IPS DF 6.9 (cell line): ENCODE data around the gene UBE3C.
"Not testable (repeated sequence)": the region's sequence is repeated elsewhere in the genome, so short reads cannot be mapped to it uniquely, and the experiment has no call there.

Experiments used
- DNase-seq: peaks from one replicate; pipeline ENCODE4 v3.0.0-alpha.2; 2013; ENCODE audit warnings: low read depth, low spot score
- H3K27ac ChIP-seq: one replicate; pipeline ENCODE4 v1.5.1; 2013; ENCODE audit warnings: low read length, control low read depth
- H3K27me3 ChIP-seq: 2 replicates; pipeline ENCODE4 v1.6.1; 2013; ENCODE audit warnings: mild to moderate bottlenecking, low read length; ENCODE audit not compliant: control insufficient read depth, insufficient read depth
- H3K36me3 ChIP-seq: 2 replicates; pipeline ENCODE4 v1.6.1; 2013; ENCODE audit warnings: low read length; ENCODE audit not compliant: control insufficient read depth, insufficient read depth
- H3K4me1 ChIP-seq: 2 replicates; pipeline ENCODE4 v1.6.1; 2013; ENCODE audit warnings: low read length; ENCODE audit not compliant: control insufficient read depth, insufficient read depth
- H3K4me3 ChIP-seq: 2 replicates; pipeline ENCODE4 v1.5.1; 2013; ENCODE audit warnings: mild to moderate bottlenecking, low read length
- H3K9me3 ChIP-seq: 2 replicates; pipeline ENCODE4 v1.6.1; 2013; ENCODE audit warnings: low read length, inconsistent platforms; ENCODE audit not compliant: control insufficient read depth, insufficient read depth
- WGBS: extraction: QIAGEN DNeasy Blood & Tissue Kit; methylation state at CpG from one replicate; pipeline ENCODE4 v1.1.7; 2013; ENCODE audit warnings: mixed read lengths, missing lambda C conversion rate; ENCODE audit not compliant: insufficient read length, insufficient coverage; 5-methylcytosine and 5-hydroxymethylcytosine counted together

The UBE3C gene

GRCh38 chr7:157129907-157130460, 8.7 kb upstream of the UBE3C start:
- Histone ChIP-seq H3K27ac (no peak overlapping the region), H3K4me3 (no peak overlapping the region), H3K9me3 (no peaks in the 10 kb centered on the region), H3K27me3 (no peaks in the 10 kb centered on the region), H3K4me1 (no peaks in the 10 kb centered on the region), H3K36me3 (no peaks in the 10 kb centered on the region)
- DNase-seq = no peak
- no CpG with 5 or more reads among the region's 15 CpGs for WGBS

- DNase-seq, H3K4me3 ChIP-seq, H3K9me3 ChIP-seq, H3K36me3 ChIP-seq, H3K27ac ChIP-seq, H3K27me3 ChIP-seq, H3K4me1 ChIP-seq: not testable (repeated sequence)
- no CpG with 5 or more reads among the region's 2 CpGs for WGBS
Measured at GRCh38 chr7:157130849-157131248, 7.9 kb upstream of the UBE3C start.

- no peak overlapping the region for H3K27ac ChIP-seq
- no peak overlapping the region for H3K4me3 ChIP-seq
- no peaks in the 10 kb centered on the region for H3K4me1 ChIP-seq
- no peaks in the 10 kb centered on the region for H3K27me3 ChIP-seq
- WGBS = 100% methylated on average over 1 of the region's 5 CpGs
- H3K9me3 ChIP-seq = no peaks in the 10 kb centered on the region
- H3K36me3 ChIP-seq = no peaks in the 10 kb centered on the region
- no peak for DNase-seq
Measured at GRCh38 chr7:157132796-157133195, 5.9 kb upstream of the UBE3C start.

GRCh38 chr7:157133304-157133703, 5.4 kb upstream of the UBE3C start:
- Histone ChIP-seq H3K4me1 (no peaks in the 10 kb centered on the region), H3K36me3 (no peaks in the 10 kb centered on the region), H3K27me3 (no peaks in the 10 kb centered on the region), H3K9me3 (no peaks in the 10 kb centered on the region), H3K4me3 (no peak overlapping the region), H3K27ac (no peak overlapping the region)
- WGBS = no CpG with 5 or more reads among the region's 2 CpGs
- no peak for DNase-seq

GRCh38 chr7:157136372-157136771, 2.4 kb upstream of the UBE3C start:
- H3K9me3 ChIP-seq = no peaks in the 10 kb centered on the region
- no peaks in the 10 kb centered on the region for H3K4me1 ChIP-seq
- no peak overlapping the region for H3K4me3 ChIP-seq
- H3K27ac ChIP-seq = no peak overlapping the region
- H3K36me3 ChIP-seq = 0 out of 2 replicates have a peak, but pooled peaks cover 2% of the 10 kb centered on the region
- WGBS = no CpG with 5 or more reads among the region's 4 CpGs
- no peaks in the 10 kb centered on the region for H3K27me3 ChIP-seq
- DNase-seq = no peak

GRCh38 chr7:157138101-157138423, 664 bp upstream of the UBE3C start:
- DNase-seq = no peak
- WGBS = no CpG with 5 or more reads among the region's 5 CpGs

GRCh38 chr7:157139111-157139809, 534 bp downstream of the UBE3C start:
- H3K27ac ChIP-seq = no peak overlapping the region
- 0 out of 2 replicates have a peak, but pooled peaks cover 2% of the 10 kb centered on the region for H3K36me3 ChIP-seq
- no CpG with 5 or more reads among the region's 74 CpGs for WGBS
- H3K4me3 ChIP-seq = peak overlapping the region; percentile 93
- H3K27me3 ChIP-seq = no peaks in the 10 kb centered on the region
- no peaks in the 10 kb centered on the region for H3K4me1 ChIP-seq
- no peak for DNase-seq
- no peaks in the 10 kb centered on the region for H3K9me3 ChIP-seq

More at GRCh38 chr7:157138101-157138423, 664 bp upstream of the UBE3C start:
- Histone ChIP-seq H3K9me3 (no peaks in the 10 kb centered on the region), H3K27me3 (no peaks in the 10 kb centered on the region), H3K36me3 (0 out of 2 replicates have a peak, but pooled peaks cover 2% of the 10 kb centered on the region), H3K27ac (no peak overlapping the region), H3K4me1 (no peaks in the 10 kb centered on the region), H3K4me3 (peak overlapping the region; percentile 70; the same call in 1 of the 2 replicates)

GRCh38 chr7:157139810-157140510, 1.2 kb downstream of the UBE3C start:
- DNase-seq = no peak
- H3K4me1 ChIP-seq = no peaks in the 10 kb centered on the region
- WGBS = no CpG with 5 or more reads among the region's 19 CpGs
- H3K27ac ChIP-seq = no peak overlapping the region
- no peaks in the 10 kb centered on the region for H3K27me3 ChIP-seq
- 0 out of 2 replicates have a peak, but pooled peaks cover 2% of the 10 kb centered on the region for H3K36me3 ChIP-seq
- H3K4me3 ChIP-seq = peak overlapping the region; percentile 93
- no peaks in the 10 kb centered on the region for H3K9me3 ChIP-seq

GRCh38 chr7:157140511-157140905, 1.8 kb downstream of the UBE3C start:
- H3K36me3 ChIP-seq = 0 out of 2 replicates have a peak, but pooled peaks cover 2% of the 10 kb centered on the region

GRCh38 chr7:157141525-157142060, 2.9 kb downstream of the UBE3C start:
- Histone ChIP-seq H3K27ac (no peak overlapping the region), H3K4me3 (no peak overlapping the region), H3K9me3 (no peaks in the 10 kb centered on the region), H3K36me3 (0 out of 2 replicates have a peak, but pooled peaks cover 2% of the 10 kb centered on the region), H3K4me1 (no peaks in the 10 kb centered on the region), H3K27me3 (no peaks in the 10 kb centered on the region)
- no peak for DNase-seq
- WGBS = no CpG with 5 or more reads among the region's 16 CpGs

More at GRCh38 chr7:157140511-157140905, 1.8 kb downstream of the UBE3C start:
- WGBS = no CpG with 5 or more reads among the region's 10 CpGs
- Histone ChIP-seq H3K4me3 (no peak overlapping the region), H3K27ac (no peak overlapping the region), H3K9me3 (no peaks in the 10 kb centered on the region), H3K27me3 (no peaks in the 10 kb centered on the region), H3K4me1 (no peaks in the 10 kb centered on the region)
- no peak for DNase-seq
